ENCODE measurements around the gene CRACR2A. TPM values are rescaled to one million over a fixed set of nuclear protein-coding genes. Genes with fewer than 3 reads are reported as not detected.

CRACR2A gene
- total and polyA plus RNA-seq, 2 of the 8 experiments (the other 6 are each of a cell fraction or from before 2014, with no cell fraction given): 0.85 to 3.2 TPM

- TF ChIP-seq ATF2 (IDR thresholded peaks at IDR 0.05; ENCODE audit: low read length) (no peak), RBBP5 (IDR thresholded peaks at IDR 0.05; ENCODE audit: borderline replicate concordance, low read depth, low read length) (no peak), CTCF (IDR thresholded peaks at IDR 0.05; ENCODE audit: control extremely low read depth in 1 of 3, insufficient read depth in 1 of 3, low read depth in 1 of 3, low read length in 3 of 3) (no peak), POLR2AphosphoS5 (IDR thresholded peaks at IDR 0.05; ENCODE audit: low read depth, low read length) (no peak), EZH2 (IDR thresholded peaks at IDR 0.05; ENCODE audit: low read depth, low read length, severe bottlenecking) (no peak), JUND (IDR thresholded peaks at IDR 0.05; ENCODE audit: low read length) (no peak), SIN3A (conservative IDR thresholded peaks at IDR 0.05 in 1 of 2, IDR thresholded peaks at IDR 0.05 in 1 of 2; ENCODE audit: low read depth in 1 of 2, low read length in 2 of 2) (no peak)
These were observed 2.3 kb downstream of the CRACR2A start (continued) for GRCh38 chr12:3750616-3751015.
